Esophagus (tissue), 2 donors: Measurements from ENCODE around the gene TNFSF8. TPM values are rescaled to one million over a fixed set of nuclear protein-coding genes. Genes with fewer than 3 reads are reported as not detected.

Experiments used
- H3K27ac ChIP-seq, 2 donors: one replicate each; pipeline ENCODE4 v1.5.1; 2013; ENCODE audit warnings: low read depth in 2 of 2, mild to moderate bottlenecking in 2 of 2, inconsistent platforms in 1 of 2, low read length in 1 of 2, moderate library complexity in 1 of 2
- H3K27me3 ChIP-seq, 2 donors: one replicate each; pipeline ENCODE4 v1.6.1; 2013; ENCODE audit warnings: low read length in 2 of 2, control low read depth in 1 of 2, mild to moderate bottlenecking in 1 of 2; ENCODE audit not compliant: insufficient read depth in 2 of 2, control insufficient read depth in 1 of 2
- H3K36me3 ChIP-seq, 2 donors: one replicate each; pipeline ENCODE4 v1.6.1; 2013; ENCODE audit warnings: low read length in 1 of 2; ENCODE audit not compliant: control insufficient read depth in 2 of 2, insufficient read depth in 2 of 2
- H3K4me1 ChIP-seq, 2 donors: one replicate each; pipeline ENCODE4 v1.6.1; 2013; ENCODE audit warnings: low read length in 1 of 2; ENCODE audit not compliant: control insufficient read depth in 2 of 2, insufficient read depth in 2 of 2
- H3K4me3 ChIP-seq, 2 donors: one replicate each; pipeline ENCODE4 v1.5.1; 2013; ENCODE audit warnings: low read length in 2 of 2, mild to moderate bottlenecking in 2 of 2, low read depth in 1 of 2, moderate library complexity in 1 of 2
- H3K9me3 ChIP-seq, 2 donors: one replicate each; pipeline ENCODE4 v1.6.1; 2013; ENCODE audit warnings: mild to moderate bottlenecking in 2 of 2, low read depth in 1 of 2, low read length in 1 of 2, moderate library complexity in 1 of 2; ENCODE audit not compliant: control insufficient read depth in 2 of 2, insufficient read depth in 1 of 2
- WGBS, 2 donors: extraction: QIAGEN DNeasy Blood & Tissue Kit; methylation state at CpG; one replicate each; pipeline ENCODE4 v1.1.7; 2013; 5-methylcytosine and 5-hydroxymethylcytosine counted together
- polyA plus RNA-seq, 2 donors: library from polyadenylated mRNA; stranded (reverse); fragments of 200-250 nt; gene quantifications; one replicate each; pipeline ENCODE4 v1.2.3, GENCODE V29; 2013
- donor health status: healthy with polysubstance abuse.
- donor health status: Bipolar disorder and iron deficiency.

The TNFSF8 gene
- polyA plus RNA-seq, 2 donors, result 0.18 to 0.47 TPM

DNA sequence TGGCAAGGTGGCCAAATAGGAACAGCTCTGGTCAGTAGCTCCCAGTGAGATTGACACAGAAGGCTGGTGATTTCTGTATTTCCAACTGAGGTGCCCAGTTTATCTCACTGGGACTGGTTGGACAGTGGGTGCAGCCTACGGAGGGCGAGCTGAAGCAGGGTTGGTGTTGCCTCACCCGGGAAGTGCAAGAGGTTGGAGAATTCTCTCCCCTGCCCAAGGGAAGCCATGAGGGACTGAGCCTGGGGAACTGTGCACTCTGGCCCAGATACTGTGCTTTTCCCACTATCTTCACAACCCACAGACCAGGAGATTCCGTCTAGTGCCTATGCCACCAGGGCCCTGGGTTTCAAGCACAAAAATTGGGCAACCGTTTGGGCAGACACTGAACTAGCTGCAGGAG lies 61.0 kb downstream of the TNFSF8 start:
- H3K27me3 ChIP-seq, result no peaks in the 10 kb centered on the region
- H3K27ac ChIP-seq, result no peak overlapping the region
- H3K4me3 ChIP-seq, result no peak overlapping the region
- peaks cover 0 to 4% of the 10 kb centered on the region in 2 donors for H3K9me3 ChIP-seq
- H3K4me1 ChIP-seq, result no peaks in the 10 kb centered on the region
- WGBS, 2 donors, result 94 to 96% methylated on average over 5 of the region's 5 CpGs
- H3K36me3 ChIP-seq, result no peaks in the 10 kb centered on the region

DNA sequence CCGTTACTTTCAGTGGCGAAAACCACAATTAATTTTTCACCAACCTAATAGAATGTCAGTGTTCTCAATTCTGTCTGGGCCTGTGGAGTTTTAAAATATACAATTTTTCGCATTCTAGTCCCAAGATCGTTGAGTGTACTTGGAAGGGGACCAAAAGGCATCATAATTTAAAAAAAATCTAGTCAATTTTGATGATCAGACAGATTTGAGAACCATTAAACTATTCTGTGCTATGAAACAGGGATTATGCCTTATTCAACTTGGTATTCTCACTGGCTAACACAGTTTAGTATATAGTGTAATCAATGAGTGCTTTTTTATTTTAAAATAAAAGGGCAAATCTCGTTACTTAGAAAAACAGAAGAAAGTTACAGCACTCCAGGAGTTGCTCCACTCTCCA lies 63.1 kb downstream of the TNFSF8 start:
- Histone ChIP-seq H3K27me3 (no peaks in the 10 kb centered on the region), H3K4me3 (no peak overlapping the region)
- 82 to 85% methylated on average over 5 of the region's 5 CpGs for WGBS, 2 donors

DNA sequence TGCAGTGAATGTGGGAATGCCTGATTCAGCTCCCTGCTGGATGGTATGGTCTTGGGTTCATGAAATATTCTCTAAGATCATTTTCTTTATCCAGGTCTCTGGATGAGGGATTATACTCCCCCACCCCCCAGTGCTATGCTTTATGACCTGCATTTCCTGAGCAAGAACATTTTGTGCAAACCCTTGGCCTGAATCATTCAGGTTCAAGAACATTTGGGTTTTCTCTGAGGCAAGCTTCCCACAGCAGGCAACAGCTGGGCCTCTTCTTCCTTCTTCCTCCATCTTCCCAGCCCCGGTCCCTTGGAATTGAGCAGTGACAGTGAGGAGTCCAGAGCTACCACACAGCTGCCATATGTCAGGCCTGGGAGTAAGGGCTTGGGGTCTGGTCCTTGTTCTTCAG lies 65.9 kb downstream of the TNFSF8 start:
- Histone ChIP-seq H3K36me3 (no peaks in the 10 kb centered on the region), H3K27me3 (no peaks in the 10 kb centered on the region), H3K9me3 (peaks cover 0 to 4% of the 10 kb centered on the region in 2 donors), H3K4me3 (no peak overlapping the region), H3K4me1 (no peaks in the 10 kb centered on the region), H3K27ac (no peak overlapping the region)
- WGBS, 2 donors, result 71 to 100% methylated on average over 1 of the region's 1 CpG

More for the DNA sequence above, 63.1 kb downstream of the TNFSF8 start:
- no peaks in the 10 kb centered on the region for H3K4me1 ChIP-seq
- H3K36me3 ChIP-seq, result no peaks in the 10 kb centered on the region
- no peak overlapping the region for H3K27ac ChIP-seq
- H3K9me3 ChIP-seq, result peaks cover 0 to 4% of the 10 kb centered on the region in 2 donors

DNA sequence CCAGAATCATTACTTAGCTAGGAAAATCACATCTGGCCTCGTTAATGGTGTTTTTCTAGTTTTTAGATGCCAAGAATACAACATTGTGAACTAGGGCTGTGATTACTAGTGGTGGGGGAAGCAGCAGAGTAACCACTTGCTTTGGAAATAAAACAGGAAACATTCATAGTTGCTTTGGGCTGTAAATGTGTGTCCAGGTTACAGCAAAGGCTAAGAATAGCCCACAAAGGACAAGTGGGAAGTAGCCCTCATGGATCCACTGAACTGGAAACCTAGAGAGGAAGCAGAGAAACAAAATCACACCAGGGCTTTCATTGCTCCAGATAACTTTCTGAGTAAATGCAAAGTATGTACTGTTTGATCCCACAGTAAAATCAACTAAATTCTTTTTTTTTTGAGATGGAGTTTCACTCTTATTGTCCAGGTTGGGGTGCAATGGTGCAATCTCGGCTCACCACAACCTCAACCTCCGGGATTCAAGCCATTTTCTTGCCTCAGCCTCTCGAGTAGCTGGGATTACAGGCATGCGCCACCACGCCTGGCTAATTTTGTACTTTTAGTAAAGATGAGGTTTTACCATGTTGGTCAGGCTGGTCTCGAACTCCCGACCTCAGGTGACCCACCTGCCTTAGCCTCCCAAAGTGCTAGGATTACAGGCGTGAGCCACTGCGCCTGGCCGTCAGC lies 68.3 kb downstream of the TNFSF8 start:
- no peaks in the 10 kb centered on the region for H3K4me1 ChIP-seq
- 88 to 92% methylated on average over 11 of the region's 11 CpGs for WGBS, 2 donors
- no peak overlapping the region for H3K4me3 ChIP-seq
- no peaks in the 10 kb centered on the region for H3K36me3 ChIP-seq
- no peaks in the 10 kb centered on the region for H3K9me3 ChIP-seq
- H3K27ac ChIP-seq, result no peak overlapping the region
- no peaks in the 10 kb centered on the region for H3K27me3 ChIP-seq

DNA sequence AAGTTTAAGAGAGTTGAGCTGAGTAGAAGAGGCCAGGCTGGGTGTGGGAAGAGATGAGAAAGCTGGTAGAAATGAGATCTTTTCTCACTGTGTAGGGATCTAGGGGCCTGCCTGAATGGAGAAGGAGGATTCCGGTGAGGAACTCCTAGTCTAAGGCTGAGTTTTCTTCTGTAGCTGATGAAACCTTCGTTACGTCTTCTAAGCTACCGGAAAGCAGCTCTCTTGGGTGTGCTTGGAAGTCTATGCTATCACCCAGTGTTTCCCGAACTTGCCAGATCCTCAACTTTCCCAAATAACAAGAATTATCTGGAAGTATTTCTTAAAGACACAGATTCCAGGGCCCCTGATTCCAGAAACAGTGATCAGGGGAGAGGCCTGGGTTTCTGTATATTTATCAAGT lies 69.1 kb downstream of the TNFSF8 start:
- Histone ChIP-seq H3K27me3 (no peaks in the 10 kb centered on the region), H3K9me3 (no peaks in the 10 kb centered on the region), H3K4me1 (no peaks in the 10 kb centered on the region), H3K36me3 (no peaks in the 10 kb centered on the region), H3K4me3 (no peak overlapping the region), H3K27ac (no peak overlapping the region)
- 84 to 94% methylated on average over 5 of the region's 5 CpGs for WGBS, 2 donors

DNA sequence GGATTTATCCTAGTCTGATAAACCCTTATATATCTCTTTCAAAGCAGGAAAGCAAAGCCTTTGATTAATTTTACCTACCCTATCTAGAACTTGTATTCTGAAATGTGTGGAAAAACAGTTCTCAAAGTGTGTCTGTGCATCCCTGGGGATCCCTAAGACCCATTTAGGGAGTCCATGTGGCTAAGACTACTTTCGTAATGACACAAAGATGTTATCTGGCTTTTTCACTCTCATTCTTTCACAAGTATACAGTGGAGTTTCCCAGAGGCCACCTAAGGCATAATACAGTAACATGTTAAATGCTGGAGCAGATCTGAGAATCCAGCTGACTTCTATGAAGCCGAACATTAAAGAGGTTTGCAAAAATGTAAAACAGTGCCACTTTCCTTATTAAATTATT lies 70.2 kb downstream of the TNFSF8 start:
- Histone ChIP-seq H3K4me1 (no peaks in the 10 kb centered on the region), H3K27me3 (no peaks in the 10 kb centered on the region), H3K9me3 (no peaks in the 10 kb centered on the region), H3K4me3 (no peak overlapping the region), H3K27ac (no peak overlapping the region), H3K36me3 (no peaks in the 10 kb centered on the region)
- 79 to 81% methylated on average over 2 of the region's 2 CpGs for WGBS, 2 donors

DNA sequence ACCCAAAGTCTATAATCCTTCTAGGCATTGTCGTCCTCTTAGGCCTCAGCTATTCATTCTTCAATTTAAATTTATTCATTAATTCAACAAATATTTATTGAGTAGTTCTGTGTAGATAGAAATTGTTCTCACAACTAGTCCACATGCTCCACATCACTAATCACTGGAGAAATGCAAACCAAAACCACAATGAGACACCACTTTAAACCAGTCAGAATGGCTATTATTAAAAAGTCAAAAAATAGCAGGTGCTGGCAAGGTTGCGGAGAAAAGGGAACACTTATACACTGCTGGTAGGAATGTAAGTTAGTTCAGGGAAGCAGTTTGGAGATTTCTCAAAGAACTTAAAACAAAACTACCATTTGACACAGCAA lies 73.5 kb downstream of the TNFSF8 start:
- Histone ChIP-seq H3K27ac (no peak overlapping the region), H3K36me3 (no peaks in the 10 kb centered on the region), H3K4me1 (no peaks in the 10 kb centered on the region), H3K27me3 (no peaks in the 10 kb centered on the region), H3K9me3 (no peaks in the 10 kb centered on the region), H3K4me3 (no peak overlapping the region)
- WGBS, 2 donors, result 80 to 82% methylated on average over 2 of the region's 2 CpGs

DNA sequence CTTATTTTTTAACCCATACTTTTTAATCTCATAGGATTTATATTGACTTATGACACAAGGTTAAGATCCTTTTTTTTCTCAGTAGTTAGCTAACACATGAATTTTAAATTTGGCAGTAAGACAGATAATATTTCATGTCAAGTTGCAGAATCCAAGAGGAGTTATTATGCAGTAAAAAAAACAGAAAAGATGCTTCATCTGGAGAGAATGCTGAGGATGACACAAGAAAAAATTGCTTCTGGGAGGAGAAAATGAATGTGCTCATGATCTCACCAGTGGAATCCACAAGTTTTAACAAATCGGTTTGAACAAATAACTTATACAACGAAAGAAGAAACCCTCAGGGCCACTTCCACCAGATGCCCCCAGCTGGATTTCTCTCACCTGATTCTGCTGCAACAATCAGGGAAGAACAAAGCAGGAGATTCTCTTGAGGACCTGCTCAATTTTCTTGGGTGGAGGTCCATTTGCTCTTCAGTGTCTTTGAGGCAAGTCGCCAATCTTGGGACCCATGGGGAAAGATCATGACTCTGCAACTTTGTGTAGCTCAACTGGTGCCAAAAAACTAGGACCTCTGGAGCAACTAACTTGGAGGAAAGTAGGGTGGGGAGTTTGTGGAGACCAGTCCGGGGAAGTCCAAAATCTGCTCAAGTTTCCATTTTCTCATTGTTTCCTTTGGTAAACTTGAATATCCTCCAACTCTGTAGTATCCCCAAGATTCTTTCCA lies 74.0 kb downstream of the TNFSF8 start:
- WGBS, 2 donors, result 62 to 72% methylated on average over 4 of the region's 4 CpGs
- Histone ChIP-seq H3K27ac (peak overlapping the region in 1 of 2 donors; percentile 21), H3K9me3 (no peaks in the 10 kb centered on the region)

DNA sequence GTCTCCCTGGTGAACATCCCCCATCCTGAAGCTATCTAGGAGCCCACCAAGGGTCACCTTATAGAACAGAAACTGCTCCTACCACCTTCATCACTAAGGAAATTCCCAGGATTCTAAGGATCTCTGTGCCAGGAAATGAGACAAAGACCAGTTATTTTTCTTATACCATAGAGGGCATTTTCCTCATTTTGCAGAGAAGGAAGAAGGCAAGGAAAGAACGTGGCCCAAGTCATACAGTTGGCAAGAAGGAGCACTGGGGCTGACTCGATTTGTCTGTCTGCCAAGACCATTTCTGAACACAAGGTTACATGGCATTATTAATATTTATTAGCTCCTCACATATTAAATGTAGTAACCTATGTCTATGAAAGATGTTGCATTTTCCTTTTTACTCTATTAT lies 74.9 kb downstream of the TNFSF8 start:
- Histone ChIP-seq H3K9me3 (no peaks in the 10 kb centered on the region), H3K36me3 (no peaks in the 10 kb centered on the region), H3K4me3 (no peak overlapping the region), H3K4me1 (no peaks in the 10 kb centered on the region), H3K27ac (no peak overlapping the region), H3K27me3 (no peaks in the 10 kb centered on the region)
- WGBS, 2 donors, result 34 to 37% methylated on average over 2 of the region's 2 CpGs

More for the DNA sequence above, 74.0 kb downstream of the TNFSF8 start:
- Histone ChIP-seq H3K36me3 (no peaks in the 10 kb centered on the region), H3K27me3 (no peaks in the 10 kb centered on the region), H3K4me3 (no peak overlapping the region), H3K4me1 (no peaks in the 10 kb centered on the region)
